ENCODE measurements around the gene DSP. TPM values are rescaled to one million over a fixed set of nuclear protein-coding genes. Genes with fewer than 3 reads are reported as not detected.

DSP gene, protein sequence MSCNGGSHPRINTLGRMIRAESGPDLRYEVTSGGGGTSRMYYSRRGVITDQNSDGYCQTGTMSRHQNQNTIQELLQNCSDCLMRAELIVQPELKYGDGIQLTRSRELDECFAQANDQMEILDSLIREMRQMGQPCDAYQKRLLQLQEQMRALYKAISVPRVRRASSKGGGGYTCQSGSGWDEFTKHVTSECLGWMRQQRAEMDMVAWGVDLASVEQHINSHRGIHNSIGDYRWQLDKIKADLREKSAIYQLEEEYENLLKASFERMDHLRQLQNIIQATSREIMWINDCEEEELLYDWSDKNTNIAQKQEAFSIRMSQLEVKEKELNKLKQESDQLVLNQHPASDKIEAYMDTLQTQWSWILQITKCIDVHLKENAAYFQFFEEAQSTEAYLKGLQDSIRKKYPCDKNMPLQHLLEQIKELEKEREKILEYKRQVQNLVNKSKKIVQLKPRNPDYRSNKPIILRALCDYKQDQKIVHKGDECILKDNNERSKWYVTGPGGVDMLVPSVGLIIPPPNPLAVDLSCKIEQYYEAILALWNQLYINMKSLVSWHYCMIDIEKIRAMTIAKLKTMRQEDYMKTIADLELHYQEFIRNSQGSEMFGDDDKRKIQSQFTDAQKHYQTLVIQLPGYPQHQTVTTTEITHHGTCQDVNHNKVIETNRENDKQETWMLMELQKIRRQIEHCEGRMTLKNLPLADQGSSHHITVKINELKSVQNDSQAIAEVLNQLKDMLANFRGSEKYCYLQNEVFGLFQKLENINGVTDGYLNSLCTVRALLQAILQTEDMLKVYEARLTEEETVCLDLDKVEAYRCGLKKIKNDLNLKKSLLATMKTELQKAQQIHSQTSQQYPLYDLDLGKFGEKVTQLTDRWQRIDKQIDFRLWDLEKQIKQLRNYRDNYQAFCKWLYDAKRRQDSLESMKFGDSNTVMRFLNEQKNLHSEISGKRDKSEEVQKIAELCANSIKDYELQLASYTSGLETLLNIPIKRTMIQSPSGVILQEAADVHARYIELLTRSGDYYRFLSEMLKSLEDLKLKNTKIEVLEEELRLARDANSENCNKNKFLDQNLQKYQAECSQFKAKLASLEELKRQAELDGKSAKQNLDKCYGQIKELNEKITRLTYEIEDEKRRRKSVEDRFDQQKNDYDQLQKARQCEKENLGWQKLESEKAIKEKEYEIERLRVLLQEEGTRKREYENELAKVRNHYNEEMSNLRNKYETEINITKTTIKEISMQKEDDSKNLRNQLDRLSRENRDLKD (N-terminal part only)
- total RNA-seq, result 54.6 TPM

DNA sequence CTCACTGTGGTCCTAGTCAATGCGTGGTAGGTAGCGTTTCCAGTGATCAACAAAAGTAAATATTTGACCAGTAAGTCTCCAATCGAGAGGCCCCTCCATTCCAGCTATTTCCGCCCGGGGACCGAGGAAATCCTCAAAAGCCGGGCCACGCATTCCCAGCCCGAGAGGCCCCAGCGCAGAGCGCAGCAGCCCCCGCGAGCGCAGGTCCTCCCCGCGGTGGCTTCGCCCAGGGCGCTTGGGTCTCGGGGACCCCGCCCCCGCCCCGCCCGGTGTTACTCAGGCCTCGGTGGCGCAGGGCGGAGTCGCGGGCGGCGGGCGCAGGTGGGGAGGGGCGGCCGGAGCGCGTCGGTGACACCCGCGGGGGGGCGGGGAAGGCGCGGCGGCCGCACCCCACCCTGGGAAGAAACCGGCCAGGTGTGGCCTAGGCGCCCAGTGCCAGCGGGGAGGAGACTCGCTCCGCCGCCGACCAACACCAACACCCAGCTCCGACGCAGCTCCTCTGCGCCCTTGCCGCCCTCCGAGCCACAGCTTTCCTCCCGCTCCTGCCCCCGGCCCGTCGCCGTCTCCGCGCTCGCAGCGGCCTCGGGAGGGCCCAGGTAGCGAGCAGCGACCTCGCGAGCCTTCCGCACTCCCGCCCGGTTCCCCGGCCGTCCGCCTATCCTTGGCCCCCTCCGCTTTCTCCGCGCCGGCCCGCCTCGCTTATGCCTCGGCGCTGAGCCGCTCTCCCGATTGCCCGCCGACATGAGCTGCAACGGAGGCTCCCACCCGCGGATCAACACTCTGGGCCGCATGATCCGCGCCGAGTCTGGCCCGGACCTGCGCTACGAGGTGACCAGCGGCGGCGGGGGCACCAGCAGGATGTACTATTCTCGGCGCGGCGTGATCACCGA lies at the start of gene DSP:
Gene DSP, plus strand, starts transcription at position 497 of the 890 bp plus-strand sequence. Its CDS starts 245 bp downstream, at position 742.

DNA sequence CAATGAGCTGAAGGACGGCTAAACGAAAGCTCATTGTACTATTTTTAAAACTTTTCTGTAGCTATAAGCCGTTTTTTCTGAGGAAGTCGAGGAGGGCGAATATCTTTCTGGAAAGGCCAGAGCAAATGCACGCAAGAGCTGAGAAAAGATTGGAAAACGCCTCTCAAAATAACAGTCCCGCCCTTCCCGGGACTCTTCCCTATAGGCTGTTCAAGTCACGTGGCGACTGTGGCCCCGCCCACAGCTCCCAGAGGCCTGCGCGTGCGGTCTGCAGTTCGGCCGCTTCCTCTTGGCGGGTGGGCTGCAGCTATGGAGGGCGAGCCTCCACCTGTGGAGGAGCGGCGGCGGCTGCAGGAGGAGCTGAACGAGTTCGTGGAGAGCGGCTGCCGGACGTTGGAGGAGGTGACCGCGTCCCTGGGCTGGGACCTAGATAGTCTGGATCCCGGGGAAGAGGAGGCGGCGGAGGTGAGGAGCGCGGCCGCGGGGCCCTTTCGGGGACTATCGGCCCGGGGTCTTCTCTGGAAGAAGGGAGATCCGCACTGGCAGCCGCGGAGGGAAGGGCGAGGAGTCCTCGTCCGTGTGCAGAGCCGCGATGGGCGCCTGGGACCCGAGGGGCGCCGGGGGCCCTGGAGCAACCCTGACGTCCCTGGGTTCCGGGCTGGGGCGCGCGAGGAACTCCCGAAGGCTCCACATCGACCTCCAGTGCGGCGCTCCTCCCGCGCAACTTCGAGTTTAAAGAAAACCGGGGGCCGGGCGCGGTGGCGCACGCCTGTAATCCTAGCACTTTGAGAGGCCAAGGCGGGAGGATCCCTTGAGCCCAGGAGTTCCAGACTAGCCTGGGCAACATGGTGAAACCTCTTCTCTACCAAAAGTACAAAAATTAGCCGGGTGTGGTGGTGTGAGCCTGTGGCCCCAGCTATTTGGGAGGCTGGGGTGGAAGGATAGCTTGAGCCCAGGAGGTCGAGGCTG lies 48.8 kb downstream of the DSP start, which contains the start of gene SNRNP48:
Gene SNRNP48, plus strand, starts transcription at position 250 of the 969 bp plus-strand sequence. Its CDS starts 60 bp downstream, at position 310.

Other genes starting within 250 kb of the DSP start
- 59.3 TPM for gene SSR1, start 228.5 kb upstream of the DSP start, total RNA-seq
- gene CAGE1, start 151.9 kb upstream of the DSP start, total RNA-seq, result not detected
- 19.0 TPM for gene RIOK1, start 151.9 kb upstream of the DSP start, total RNA-seq
- 15.4 TPM for gene SNRNP48, start 48.5 kb downstream of the DSP start, total RNA-seq
- 8.6 TPM for gene BMP6, start 184.4 kb downstream of the DSP start, total RNA-seq